ENCODE results near the gene SAMD5.

DNA sequence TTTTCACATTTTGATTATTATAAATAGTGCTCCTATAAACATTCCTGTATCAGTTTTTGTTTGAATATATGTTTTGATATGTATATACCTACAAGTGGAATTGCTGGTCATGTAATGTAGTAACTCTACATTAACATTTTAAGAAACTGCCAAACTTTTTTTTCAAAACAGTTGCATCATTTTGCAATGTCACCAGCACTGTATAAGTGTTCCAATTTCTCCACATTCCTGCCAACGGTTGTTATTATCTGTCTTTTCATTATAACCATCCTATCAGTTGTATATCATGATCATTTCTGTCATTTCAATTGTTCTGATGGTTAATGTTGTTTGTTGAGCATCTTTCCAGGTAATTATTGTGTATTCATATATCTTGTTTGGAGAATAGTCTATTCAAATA lies 44.8 kb upstream of the SAMD5 start:
- TF ChIP-seq POLR2AphosphoS5 (IDR thresholded peaks at IDR 0.05; ENCODE audit: control insufficient read depth, insufficient read depth, low read depth, low read length), result no peak
- TF ChIP-seq TFAM (CRISPR knock-in tag; conservative IDR thresholded peaks at IDR 0.05), result no peak
- no peak for TF ChIP-seq TBL1XR1 (IDR thresholded peaks at IDR 0.05; ENCODE audit: low read length in 2 of 2)
- no peak for TF ChIP-seq ZNF12 (CRISPR knock-in tag; IDR thresholded peaks at IDR 0.05)
- TF ChIP-seq CTCF (IDR thresholded peaks at IDR 0.05 in 2 of 3, conservative IDR thresholded peaks at IDR 0.05 in 1 of 3; ENCODE audit: insufficient read depth in 2 of 3, low read depth in 1 of 3, low read length in 3 of 3), result no peak
- TF ChIP-seq RAD21 (CRISPR knock-in tag; conservative IDR thresholded peaks at IDR 0.05 in 1 of 2, IDR thresholded peaks at IDR 0.05 in 1 of 2), result no peak
- TF ChIP-seq RBM39 (optimal IDR thresholded peaks at IDR 0.05; ENCODE audit: low read depth, low read length), result no peak
- TF ChIP-seq NFATC3 (IDR thresholded peaks at IDR 0.05), result no peak
- peak; percentile 53 to 75; a peak in 2 of 4 replicates for TF ChIP-seq TRIM24 (IDR thresholded peaks at IDR 0.05)
- no peak for TF ChIP-seq ERF (CRISPR knock-in tag; IDR thresholded peaks at IDR 0.05)

Measured in K562 (cell line).